Endodermal cell (in vitro differentiated cells): ENCODE data around the gene MMP28. TPM values are rescaled to one million over a fixed set of nuclear protein-coding genes. Genes with fewer than 3 reads are reported as not detected.

Source experiments
- DNase-seq: peaks from one replicate; pipeline ENCODE4 v3.0.0-alpha.2; 2017
- H3K27ac ChIP-seq: 2 replicates; pipeline ENCODE4 v1.5.1; 2013; ENCODE audit warnings: mild to moderate bottlenecking, low read depth, low read length, moderate library complexity
- H3K27me3 ChIP-seq: 2 replicates; pipeline ENCODE4 v1.6.1; 2013; ENCODE audit warnings: mild to moderate bottlenecking, low read length, moderate library complexity; ENCODE audit not compliant: insufficient read depth, control insufficient read depth, poor library complexity, severe bottlenecking
- H3K36me3 ChIP-seq: 2 replicates; pipeline ENCODE4 v1.7.0; 2013; ENCODE audit warnings: mild to moderate bottlenecking, low read length, moderate library complexity; ENCODE audit not compliant: control insufficient read depth, insufficient read depth
- H3K4me1 ChIP-seq: one replicate; pipeline ENCODE4 v1.7.0; 2013; ENCODE audit warnings: low read length; ENCODE audit not compliant: control insufficient read depth, insufficient read depth
- H3K4me3 ChIP-seq: 2 replicates; pipeline ENCODE4 v1.5.1; 2013; ENCODE audit warnings: mild to moderate bottlenecking, low read length, moderate library complexity
- H3K9ac ChIP-seq: 2 replicates; pipeline ENCODE4 v1.6.1; 2013; ENCODE audit warnings: mild to moderate bottlenecking, low read length, moderate library complexity; ENCODE audit not compliant: poor library complexity, severe bottlenecking; ENCODE audit errors: extremely low read depth
- H3K9me3 ChIP-seq: 2 replicates; pipeline ENCODE4 v1.6.1; 2013; ENCODE audit warnings: mild to moderate bottlenecking, low read length, moderate library complexity; ENCODE audit not compliant: control insufficient read depth
- H3K27ac Mint-ChIP-seq: 2 replicates; pipeline ENCODE4 v1.8.0; 2020; ENCODE audit warnings: mixed read lengths
- H3K27me3 Mint-ChIP-seq: 2 replicates; pipeline ENCODE4 v1.8.0; 2021; ENCODE audit warnings: mild to moderate bottlenecking, mixed read lengths; ENCODE audit not compliant: insufficient read depth
- H3K36me3 Mint-ChIP-seq: 2 replicates; pipeline ENCODE4 v1.8.0; 2020; ENCODE audit warnings: low read depth, mixed read lengths
- H3K4me1 Mint-ChIP-seq: 2 replicates; pipeline ENCODE4 v1.8.0; 2020; ENCODE audit warnings: mixed read lengths
- H3K4me3 Mint-ChIP-seq: 2 replicates; pipeline ENCODE4 v1.8.0; 2020; ENCODE audit warnings: mild to moderate bottlenecking, moderate library complexity, mixed read lengths
- H3K9me3 Mint-ChIP-seq: 2 replicates; pipeline ENCODE4 v1.8.0; 2020; ENCODE audit warnings: mild to moderate bottlenecking, mixed read lengths
- CTCF ChIP-seq: fragments of 200-600 bp; sonication (generic); conservative IDR thresholded peaks from 2 replicates; pipeline ENCODE4 v1.5.0; 2021; ENCODE audit warnings: antibody characterized with exemption, mild to moderate bottlenecking
- WGBS, 2 experiments: methylation state at CpG; one replicate each; pipeline versions ENCODE4 v1.1.5 to v1.1.7; 2013; ENCODE audit warnings: missing lambda C conversion rate in 2 of 2, mixed read lengths in 1 of 2; ENCODE audit not compliant: insufficient coverage in 1 of 2, insufficient read length in 1 of 2; 5-methylcytosine and 5-hydroxymethylcytosine counted together
- total RNA-seq, 2 donors: library from RNA; stranded (reverse); fragmentation: NEBNext Ultra II Directional in 1 of 2; extraction: Animal tissue kit (Norgen Biotek cat#: 25700) in 1 of 2; gene quantifications; 2 replicates in 1 of 2; 3 replicates in 1 of 2; pipeline ENCODE4 v1.2.1, GENCODE V29; 2021

Gene MMP28
- total RNA-seq, 2 donors from 2014 or later: not detected

- Histone ChIP-seq H3K27me3 (peaks cover 50% of the 10 kb centered on the region), H3K4me1 (no peaks in the 10 kb centered on the region), H3K9ac (no peak overlapping the region), H3K36me3 (no peaks in the 10 kb centered on the region), H3K4me3 (no peak overlapping the region), H3K9me3 (no peaks in the 10 kb centered on the region), H3K27ac (no peak overlapping the region)
- Mint-ChIP-seq H3K27ac (no peak overlapping the region), H3K36me3 (no peaks in the 10 kb centered on the region), H3K4me1 (peaks cover 6% of the 10 kb centered on the region), H3K4me3 (no peak overlapping the region), H3K9me3 (peaks cover 4% of the 10 kb centered on the region), H3K27me3 (peaks cover 64% of the 10 kb centered on the region)
- 88 to 92% methylated on average over 4 to 7 of the region's 7 CpGs for WGBS, 2 experiments
- TF ChIP-seq CTCF: no peak
- DNase-seq: no peak
Measured at GRCh38 chr17:35745246-35745645, 50.2 kb downstream of the MMP28 start.

GRCh38 chr17:35744830-35745229, 50.6 kb downstream of the MMP28 start:
- no peak overlapping the region for H3K27ac Mint-ChIP-seq
- no peak for TF ChIP-seq CTCF
- peaks cover 3% of the 10 kb centered on the region for H3K4me1 Mint-ChIP-seq
- no peaks in the 10 kb centered on the region for H3K9me3 ChIP-seq
- WGBS, 2 experiments: 71 to 88% methylated on average over 4 to 8 of the region's 8 CpGs
- peaks cover 4% of the 10 kb centered on the region for H3K9me3 Mint-ChIP-seq
- peaks cover 50% of the 10 kb centered on the region for H3K27me3 ChIP-seq
- peaks cover 65% of the 10 kb centered on the region for H3K27me3 Mint-ChIP-seq
- DNase-seq: no peak
- H3K9ac ChIP-seq: no peak overlapping the region
- no peak overlapping the region for H3K27ac ChIP-seq
- H3K4me3 ChIP-seq: no peak overlapping the region
- H3K36me3 Mint-ChIP-seq: no peaks in the 10 kb centered on the region
- H3K4me1 ChIP-seq: no peaks in the 10 kb centered on the region
- no peak overlapping the region for H3K4me3 Mint-ChIP-seq
- no peaks in the 10 kb centered on the region for H3K36me3 ChIP-seq

GRCh38 chr17:35743626-35744328, 51.7 kb downstream of the MMP28 start:
- Mint-ChIP-seq H3K27ac (no peak overlapping the region), H3K36me3 (no peaks in the 10 kb centered on the region), H3K4me1 (peaks cover 3% of the 10 kb centered on the region), H3K9me3 (peaks cover 4% of the 10 kb centered on the region), H3K27me3 (peaks cover 65% of the 10 kb centered on the region), H3K4me3 (no peak overlapping the region)
- no peak overlapping the region for H3K27ac ChIP-seq
- peaks cover 50% of the 10 kb centered on the region for H3K27me3 ChIP-seq
- H3K36me3 ChIP-seq: no peaks in the 10 kb centered on the region
- no peak for TF ChIP-seq CTCF
- H3K9ac ChIP-seq: no peak overlapping the region
- no peaks in the 10 kb centered on the region for H3K4me1 ChIP-seq
- no peak overlapping the region for H3K4me3 ChIP-seq
- peak; percentile 94 for DNase-seq
- WGBS, 2 experiments: 62 to 83% methylated on average over 4 to 7 of the region's 7 CpGs
- H3K9me3 ChIP-seq: no peaks in the 10 kb centered on the region
